HEK293 (cell line): ENCODE results near the gene XPOT.

ENCODE experiments used
- CTCF ChIA-PET: fragments of 350-600 bp; formaldehyde crosslinking; extraction: SDS; loops from one replicate; lab custom pipeline; 2021; ENCODE audit warnings: antibody characterized with exemption; lab: Yijun Ruan, JAX
- POLR2A ChIA-PET: fragments of 300-600 bp; formaldehyde crosslinking; extraction: SDS; loops from one replicate; lab custom pipeline; 2020; ENCODE audit warnings: antibody characterized with exemption, inconsistent platforms; lab: Yijun Ruan, JAX
- H3K27ac ChIP-seq: fragments of 200-500 bp; sonication (Bioruptor generic); 2 replicates; pipeline ENCODE4 v1.5.1; 2014; ENCODE audit warnings: low read depth, low read length, control low read depth, inconsistent platforms; ENCODE audit errors: extremely low read depth
- H3K36me3 ChIP-seq, 2 experiments: fragments of 200-500 bp in 1 of 2; sonication (Bioruptor generic) in 1 of 2; 1 replicate in 1 of 2; 2 replicates in 1 of 2; pipeline ENCODE4 v1.5.1; 2014 to 2017; ENCODE audit warnings: inconsistent platforms in 2 of 2, low read length in 2 of 2; ENCODE audit not compliant: control insufficient read depth in 2 of 2, insufficient read depth in 1 of 2
- H3K4me1 ChIP-seq: fragments of 200-500 bp; sonication (Bioruptor generic); 2 replicates; pipeline ENCODE4 v1.5.1; 2014; ENCODE audit warnings: mild to moderate bottlenecking, low read length, inconsistent platforms; ENCODE audit not compliant: control insufficient read depth, insufficient read depth
- H3K4me3 ChIP-seq: 2 replicates; pipeline ENCODE4 v1.5.1; 2011; ENCODE audit warnings: low read depth, mild to moderate bottlenecking, control low read depth, low read length, moderate library complexity
- H3K9me3 ChIP-seq: fragments of 200-500 bp; sonication (Bioruptor generic); 2 replicates; pipeline ENCODE4 v1.5.1; 2014; ENCODE audit warnings: low read depth, low read length, inconsistent platforms; ENCODE audit not compliant: control insufficient read depth, insufficient read depth
- KLF8 ChIP-seq: fragments of 450-650 bp; formaldehyde crosslinking; IDR thresholded peaks from 2 replicates; pipeline ENCODE4 v1.5.1; 2016; ENCODE audit warnings: missing biosample characterization, missing genetic modification characterization
- MYNN ChIP-seq: fragments of 450-650 bp; formaldehyde crosslinking; IDR thresholded peaks from 2 replicates; pipeline ENCODE4 v1.5.1; 2016; ENCODE audit warnings: missing biosample characterization, missing genetic modification characterization, borderline replicate concordance
- OSR2 ChIP-seq: fragments of 450-650 bp; formaldehyde crosslinking; IDR thresholded peaks from 2 replicates; pipeline ENCODE4 v1.5.1; 2016; ENCODE audit warnings: missing biosample characterization, missing genetic modification characterization
- SCRT1 ChIP-seq: fragments of 450-650 bp; formaldehyde crosslinking; IDR thresholded peaks from 2 replicates; pipeline ENCODE4 v1.5.1; 2016; ENCODE audit warnings: missing biosample characterization, missing genetic modification characterization, borderline replicate concordance
- SP2 ChIP-seq: fragments of 450-650 bp; formaldehyde crosslinking; IDR thresholded peaks from 2 replicates; pipeline ENCODE4 v1.5.1; 2016; ENCODE audit warnings: missing biosample characterization, missing genetic modification characterization
- SP3 ChIP-seq: fragments of 450-650 bp; formaldehyde crosslinking; IDR thresholded peaks from 2 replicates; pipeline ENCODE4 v1.5.1; 2016; ENCODE audit warnings: missing biosample characterization, missing genetic modification characterization
- YY1 ChIP-seq: fragments of 450-650 bp; formaldehyde crosslinking; IDR thresholded peaks from 2 replicates; pipeline ENCODE4 v1.5.1; 2018; ENCODE audit warnings: missing biosample characterization, missing genetic modification characterization
- ZBTB8A ChIP-seq: fragments of 450-650 bp; formaldehyde crosslinking; IDR thresholded peaks from 2 replicates; pipeline ENCODE4 v1.5.1; 2016; ENCODE audit warnings: missing biosample characterization, missing genetic modification characterization
- ZFP3 ChIP-seq: fragments of 450-650 bp; formaldehyde crosslinking; IDR thresholded peaks from 2 replicates; pipeline ENCODE4 v1.5.1; 2016; ENCODE audit warnings: low read depth, missing biosample characterization, missing genetic modification characterization
- ZFP37 ChIP-seq: fragments of 450-650 bp; formaldehyde crosslinking; IDR thresholded peaks from 2 replicates; pipeline ENCODE4 v1.5.1; 2016; ENCODE audit warnings: missing biosample characterization, missing genetic modification characterization
- ZNF133 ChIP-seq: fragments of 450-650 bp; formaldehyde crosslinking; IDR thresholded peaks from 2 replicates; pipeline ENCODE4 v1.5.1; 2016; ENCODE audit warnings: missing biosample characterization, missing genetic modification characterization
- ZNF138 ChIP-seq: fragments of 450-650 bp; formaldehyde crosslinking; IDR thresholded peaks from 2 replicates; pipeline ENCODE4 v1.5.1; 2016; ENCODE audit warnings: missing biosample characterization, missing genetic modification characterization, borderline replicate concordance
- ZNF157 ChIP-seq: fragments of 450-650 bp; formaldehyde crosslinking; IDR thresholded peaks from 2 replicates; pipeline ENCODE4 v1.5.1; 2016; ENCODE audit warnings: missing biosample characterization, missing genetic modification characterization
- ZNF354C ChIP-seq: fragments of 450-650 bp; formaldehyde crosslinking; IDR thresholded peaks from 2 replicates; pipeline ENCODE4 v1.5.1; 2016; ENCODE audit warnings: missing biosample characterization, missing genetic modification characterization, low read depth, borderline replicate concordance
- ZNF394 ChIP-seq: fragments of 450-650 bp; formaldehyde crosslinking; IDR thresholded peaks from 2 replicates; pipeline ENCODE4 v1.5.1; 2016; ENCODE audit warnings: missing biosample characterization, missing genetic modification characterization, mild to moderate bottlenecking, moderate library complexity, borderline replicate concordance
- ZNF416 ChIP-seq: fragments of 450-650 bp; formaldehyde crosslinking; IDR thresholded peaks from 2 replicates; pipeline ENCODE4 v1.5.1; 2016; ENCODE audit warnings: missing biosample characterization, missing genetic modification characterization
- ZNF449 ChIP-seq: fragments of 450-650 bp; formaldehyde crosslinking; IDR thresholded peaks from 2 replicates; pipeline ENCODE4 v1.5.1; 2017; ENCODE audit warnings: missing biosample characterization, mild to moderate bottlenecking, missing genetic modification characterization, moderate library complexity
- ZNF544 ChIP-seq: fragments of 450-650 bp; formaldehyde crosslinking; IDR thresholded peaks from 2 replicates; pipeline ENCODE4 v1.5.0; 2017; ENCODE audit warnings: missing biosample characterization, missing genetic modification characterization
- ZNF555 ChIP-seq: fragments of 450-650 bp; formaldehyde crosslinking; conservative IDR thresholded peaks from 2 replicates; pipeline ENCODE4 v1.5.1; 2017; ENCODE audit warnings: missing biosample characterization, mild to moderate bottlenecking, missing genetic modification characterization, inconsistent platforms
- ZNF558 ChIP-seq: fragments of 450-650 bp; formaldehyde crosslinking; IDR thresholded peaks from 2 replicates; pipeline ENCODE4 v1.5.1; 2016; ENCODE audit warnings: missing biosample characterization, missing genetic modification characterization
- ZNF560 ChIP-seq: fragments of 450-650 bp; formaldehyde crosslinking; IDR thresholded peaks from 2 replicates; pipeline ENCODE4 v1.5.1; 2017; ENCODE audit warnings: missing biosample characterization, missing genetic modification characterization, borderline replicate concordance
- ZNF571 ChIP-seq: fragments of 450-650 bp; formaldehyde crosslinking; IDR thresholded peaks from 2 replicates; pipeline ENCODE4 v1.5.0; 2017; ENCODE audit warnings: missing biosample characterization, missing genetic modification characterization
- ZNF585B ChIP-seq: fragments of 450-650 bp; formaldehyde crosslinking; IDR thresholded peaks from 2 replicates; pipeline ENCODE4 v1.5.1; 2016; ENCODE audit warnings: missing biosample characterization, missing genetic modification characterization
- ZNF664 ChIP-seq: fragments of 450-650 bp; formaldehyde crosslinking; IDR thresholded peaks from 2 replicates; pipeline ENCODE4 v1.5.1; 2016; ENCODE audit warnings: missing biosample characterization, missing genetic modification characterization
- ZNF677 ChIP-seq: fragments of 450-650 bp; IDR thresholded peaks from 2 replicates; pipeline ENCODE4 v1.5.0; 2018; ENCODE audit warnings: missing biosample characterization, mild to moderate bottlenecking, missing genetic modification characterization, moderate library complexity
- ZNF843 ChIP-seq: fragments of 450-650 bp; formaldehyde crosslinking; IDR thresholded peaks from 2 replicates; pipeline ENCODE4 v1.5.1; 2016; ENCODE audit warnings: missing biosample characterization, missing genetic modification characterization

The XPOT gene

DNA sequence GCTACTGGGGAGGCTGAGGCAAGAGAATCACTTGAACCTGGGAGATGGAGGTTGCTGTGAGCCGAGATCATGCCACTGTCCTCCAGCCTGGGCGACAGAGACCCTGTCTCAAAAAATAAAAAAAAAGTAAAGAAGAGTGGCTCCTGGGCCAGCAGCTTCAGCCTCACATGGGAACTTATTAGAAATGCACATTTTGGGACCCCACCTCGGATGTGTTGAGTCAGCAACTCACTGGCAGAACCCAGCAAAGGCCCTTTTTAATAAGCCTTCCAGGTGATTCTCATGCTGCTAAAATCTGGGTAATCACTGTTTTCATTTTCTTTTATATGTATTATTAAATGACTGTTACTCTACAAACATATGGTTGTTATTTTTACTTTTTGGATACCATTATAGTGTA is 89.3 kb downstream of the XPOT start (continued):
- no peak for TF ChIP-seq ZNF354C

DNA sequence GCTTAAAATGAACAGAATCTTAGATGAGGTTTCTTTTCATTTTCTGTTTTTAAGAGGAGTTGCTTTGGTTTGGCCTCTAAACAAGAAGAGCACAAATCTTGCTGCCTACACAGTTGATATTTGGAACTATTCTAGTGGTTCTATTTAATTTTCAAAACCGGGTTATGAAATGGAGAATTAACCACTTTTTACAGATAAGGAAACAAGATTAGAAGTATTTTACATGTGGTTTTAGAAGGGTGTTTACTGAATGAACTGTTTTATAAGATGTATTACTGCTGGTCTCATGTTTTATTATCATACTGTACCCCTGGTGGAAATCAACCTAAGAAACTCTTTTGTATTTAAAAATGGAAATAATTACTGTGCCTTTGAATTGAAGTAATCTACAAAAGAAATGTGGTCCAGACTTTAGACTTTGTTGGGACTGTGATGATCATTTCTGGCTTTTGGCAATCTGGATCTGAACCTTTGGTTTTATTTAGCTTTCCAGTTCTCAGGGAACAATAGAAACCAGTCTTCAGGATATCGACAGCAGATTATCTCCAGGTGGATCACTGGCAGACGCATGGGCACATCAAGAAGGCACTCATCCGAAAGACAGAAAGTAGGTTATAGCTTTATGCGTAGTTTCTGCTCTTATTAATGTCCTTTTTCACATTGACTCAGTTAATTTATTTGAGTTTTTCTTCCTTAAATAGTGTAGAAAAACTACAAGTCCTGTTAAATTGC is 91.0 kb downstream of the XPOT start:
- Histone ChIP-seq H3K4me1 (no peaks in the 10 kb centered on the region), H3K27ac (no peak overlapping the region)
- TF ChIP-seq ZNF449 (tag by site-specific recombination) (no peak), ZNF571 (tag by site-specific recombination) (no peak), ZNF394 (no peak), ZNF416 (tag by site-specific recombination) (no peak), ZNF664 (no peak), ZNF138 (tag by site-specific recombination) (no peak)
- TF ChIP-seq, all 188 proteins: peak for 0
- CTCF ChIA-PET, result interaction anchor here (0.5 kb wide), 1 partner anchor 220 kb away, joined by 3 read pairs; no protein-coding TSS in a partner anchor
- H3K4me3 ChIP-seq, result no peak overlapping the region
- POLR2A ChIA-PET, result no interaction called here
- peaks cover 79 to 86% of the 10 kb centered on the region in 2 experiments for H3K36me3 ChIP-seq
- no peaks in the 10 kb centered on the region for H3K9me3 ChIP-seq

DNA sequence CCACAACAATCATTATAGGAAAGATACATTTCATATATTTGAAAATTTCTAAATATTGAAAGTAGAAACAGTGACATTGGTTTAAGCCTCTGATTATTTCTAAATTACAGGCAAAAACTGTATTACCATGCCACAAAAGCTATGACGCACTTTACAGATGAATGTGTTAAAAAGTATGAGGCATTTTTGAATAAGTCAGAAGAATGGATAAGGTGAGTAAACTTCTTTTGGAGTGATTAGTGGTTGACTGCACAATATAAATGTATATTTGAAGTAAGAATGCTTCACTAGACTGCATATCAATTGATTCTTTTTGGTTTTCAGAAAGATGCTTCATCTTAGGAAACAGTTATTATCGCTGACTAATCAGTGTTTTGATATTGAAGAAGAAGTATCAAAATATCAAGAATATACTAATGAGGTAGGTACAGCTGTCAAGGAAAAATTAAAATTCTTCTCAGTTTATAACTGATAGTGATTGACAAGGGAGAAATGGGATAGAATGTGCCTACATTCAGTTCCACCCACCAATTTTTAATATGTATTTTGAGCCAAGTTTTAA is 92.7 kb downstream of the XPOT start:
- peaks cover 73 to 84% of the 10 kb centered on the region in 2 experiments for H3K36me3 ChIP-seq

DNA sequence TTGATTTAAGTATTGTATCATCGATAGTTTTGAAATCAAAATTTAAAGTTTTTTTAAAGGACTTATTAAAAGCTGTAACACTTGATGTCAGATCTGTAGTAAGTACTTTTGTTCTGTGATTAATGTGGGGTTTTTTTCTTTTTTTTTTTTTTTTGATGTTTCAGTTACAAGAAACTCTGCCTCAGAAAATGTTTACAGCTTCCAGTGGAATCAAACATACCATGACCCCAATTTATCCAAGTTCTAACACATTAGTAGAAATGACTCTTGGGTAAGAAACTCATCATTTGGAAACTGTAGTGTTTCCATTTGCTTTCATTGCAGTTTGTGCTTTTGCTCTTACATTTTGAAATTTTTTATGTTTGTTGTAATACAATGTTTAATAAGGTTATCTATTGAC is 93.3 kb downstream of the XPOT start:
- no peaks in the 10 kb centered on the region for H3K9me3 ChIP-seq
- no peak overlapping the region for H3K27ac ChIP-seq
- no peak overlapping the region for H3K4me3 ChIP-seq
- TF ChIP-seq ZNF555 (tag by site-specific recombination), result no peak
- TF ChIP-seq ZNF585B (tag by site-specific recombination), result no peak
- no peak for TF ChIP-seq ZNF157 (tag by site-specific recombination)
- no peak for TF ChIP-seq YY1 (tag by site-specific recombination)
- no peak for TF ChIP-seq ZNF843 (tag by site-specific recombination)
- no peak for TF ChIP-seq OSR2 (tag by site-specific recombination)
- H3K36me3 ChIP-seq, result peaks cover 69 to 81% of the 10 kb centered on the region in 2 experiments
- H3K4me1 ChIP-seq, result no peaks in the 10 kb centered on the region
- POLR2A ChIA-PET, result no interaction called here
- CTCF ChIA-PET, result no interaction called here

More for the DNA sequence above, 92.7 kb downstream of the XPOT start:
- TF ChIP-seq ZNF677 (tag by site-specific recombination) (no peak), ZFP3 (no peak), ZNF133 (tag by site-specific recombination) (no peak), KLF8 (no peak), ZNF558 (tag by site-specific recombination) (no peak), SCRT1 (tag by site-specific recombination) (no peak), ZNF416 (tag by site-specific recombination) (no peak), SP2 (tag by site-specific recombination) (no peak), ZBTB8A (tag by site-specific recombination) (no peak), SP3 (tag by site-specific recombination) (no peak), MYNN (tag by site-specific recombination) (no peak), ZNF560 (tag by site-specific recombination) (no peak), ZNF544 (tag by site-specific recombination) (no peak), ZFP37 (tag by site-specific recombination) (no peak)
- no peaks in the 10 kb centered on the region for H3K9me3 ChIP-seq
- POLR2A ChIA-PET, result no interaction called here
- no peaks in the 10 kb centered on the region for H3K4me1 ChIP-seq
- CTCF ChIA-PET, result interaction anchor here (0.9 kb wide), 1 partner anchor 201 kb away, joined by 6 read pairs; no protein-coding TSS in a partner anchor
- H3K4me3 ChIP-seq, result no peak overlapping the region
- no peak overlapping the region for H3K27ac ChIP-seq
